ENCODE data around the gene TIPARP. TPM values are rescaled to one million over a fixed set of nuclear protein-coding genes. Genes with fewer than 3 reads are reported as not detected.

Gene TIPARP
- total and polyA plus RNA-seq, 2 donors (not counting 1 experiment from before 2014, with no cell fraction given), result 11.2 to 42.5 TPM

- Histone ChIP-seq H3K27me3 (replicated peaks in 1 of 4; ENCODE audit: control extremely low read depth in 1 of 4, control insufficient read depth in 3 of 4, insufficient read depth in 4 of 4, low read length in 3 of 4) (no peaks in the 10 kb centered on the region), H3K79me2 (ENCODE audit: control insufficient read depth, insufficient read depth, low read length) (no peaks in the 10 kb centered on the region), H4K20me1 (ENCODE audit: control insufficient read depth, insufficient read depth, low read length, poor library complexity, severe bottlenecking) (no peaks in the 10 kb centered on the region), H3K9ac (ENCODE audit: low read length) (no peak overlapping the region), H3K27ac (ENCODE audit: low read length in 2 of 2) (no peak overlapping the region), H2AFZ (ENCODE audit: insufficient read depth, low read depth, low read length, poor library complexity, severe bottlenecking) (no peak overlapping the region), H3K9me3 (ENCODE audit: control extremely low read depth in 1 of 3, control insufficient read depth in 2 of 3, insufficient read depth in 1 of 3, low read length in 2 of 3) (no peaks in the 10 kb centered on the region), H3K36me3 (replicated peaks in 1 of 2; ENCODE audit: control extremely low read depth in 1 of 2, control insufficient read depth in 1 of 2, extremely low read depth in 1 of 2, insufficient read depth in 2 of 2, low read length in 1 of 2) (no peaks in the 10 kb centered on the region), H3K4me1 (ENCODE audit: control insufficient read depth in 2 of 2, insufficient read depth in 2 of 2, low read length in 2 of 2) (peaks cover 4 to 6% of the 10 kb centered on the region in 2 donors), H3K4me2 (replicated peaks; ENCODE audit: low read depth, low read length, poor library complexity, severe bottlenecking) (no peak overlapping the region), H3K4me3 (ENCODE audit: control extremely low read depth in 1 of 5, extremely low read depth in 1 of 5, insufficient read depth in 1 of 5, low read depth in 2 of 5, low read length in 4 of 5) (no peak overlapping the region)
- CTCF ChIA-PET, result no interaction called here
- no CpG with 5 or more reads among the region's 1 CpG for WGBS (ENCODE audit: insufficient coverage)
- ATAC-seq (ENCODE audit: low read depth), result no peak
- H3K27me3 Mint-ChIP-seq, result no peaks in the 10 kb centered on the region
- peaks cover 7% of the 10 kb centered on the region for H3K4me1 Mint-ChIP-seq
- DNase-seq, result no peak
- intact Hi-C loops (cut with micrococcal nuclease), result no loop called here
- H3K9me3 Mint-ChIP-seq (ENCODE audit: insufficient read depth), result no peaks in the 10 kb centered on the region
- H3K4me3 Mint-ChIP-seq, result no peak overlapping the region
- POLR2A ChIA-PET, result no interaction called here
- no peak overlapping the region for H3K27ac Mint-ChIP-seq
- no peak for TF ChIP-seq CTCF (IDR thresholded peaks at IDR 0.05)
- no peak for TF ChIP-seq EZH2 (IDR thresholded peaks at IDR 0.05; ENCODE audit: borderline replicate concordance, insufficient read depth, low read depth, low read length, poor library complexity, severe bottlenecking)
These were observed 52.1 kb downstream of the TIPARP start for GRCh38 chr3:156726456-156726855.

GRCh38 chr3:156727519-156728205 lies 53.3 kb downstream of the TIPARP start:
- intact Hi-C loops (cut with micrococcal nuclease), result no loop called here
- no peaks in the 10 kb centered on the region for H3K27me3 Mint-ChIP-seq
- DNase-seq (no peak), ATAC-seq (ENCODE audit: low read depth) (peak; percentile 58)
- Histone ChIP-seq H3K9me3 (ENCODE audit: control extremely low read depth in 1 of 3, control insufficient read depth in 2 of 3, insufficient read depth in 1 of 3, low read length in 2 of 3) (no peaks in the 10 kb centered on the region), H4K20me1 (ENCODE audit: control insufficient read depth, insufficient read depth, low read length, poor library complexity, severe bottlenecking) (no peaks in the 10 kb centered on the region), H3K4me1 (ENCODE audit: control insufficient read depth in 2 of 2, insufficient read depth in 2 of 2, low read length in 2 of 2) (peaks cover 4 to 6% of the 10 kb centered on the region in 2 donors), H3K9ac (ENCODE audit: low read length) (no peak overlapping the region), H3K36me3 (replicated peaks in 1 of 2; ENCODE audit: control extremely low read depth in 1 of 2, control insufficient read depth in 1 of 2, extremely low read depth in 1 of 2, insufficient read depth in 2 of 2, low read length in 1 of 2) (no peaks in the 10 kb centered on the region), H3K27me3 (replicated peaks in 1 of 4; ENCODE audit: control extremely low read depth in 1 of 4, control insufficient read depth in 3 of 4, insufficient read depth in 4 of 4, low read length in 3 of 4) (no peaks in the 10 kb centered on the region), H2AFZ (ENCODE audit: insufficient read depth, low read depth, low read length, poor library complexity, severe bottlenecking) (no peak overlapping the region), H3K79me2 (ENCODE audit: control insufficient read depth, insufficient read depth, low read length) (no peaks in the 10 kb centered on the region), H3K27ac (ENCODE audit: low read length in 2 of 2) (no peak overlapping the region), H3K4me2 (replicated peaks; ENCODE audit: low read depth, low read length, poor library complexity, severe bottlenecking) (no peak overlapping the region), H3K4me3 (ENCODE audit: control extremely low read depth in 1 of 5, extremely low read depth in 1 of 5, insufficient read depth in 1 of 5, low read depth in 2 of 5, low read length in 4 of 5) (no peak overlapping the region)
- ChIA-PET POLR2A (no interaction called here), CTCF (no interaction called here)
- 100% methylated on average over 1 of the region's 3 CpGs for WGBS (ENCODE audit: insufficient coverage)
- H3K9me3 Mint-ChIP-seq (ENCODE audit: insufficient read depth), result no peaks in the 10 kb centered on the region
- no peak overlapping the region for H3K4me3 Mint-ChIP-seq
- H3K4me1 Mint-ChIP-seq, result peaks cover 7% of the 10 kb centered on the region
- no peak overlapping the region for H3K27ac Mint-ChIP-seq
- TF ChIP-seq EZH2 (IDR thresholded peaks at IDR 0.05; ENCODE audit: borderline replicate concordance, insufficient read depth, low read depth, low read length, poor library complexity, severe bottlenecking) (no peak), CTCF (IDR thresholded peaks at IDR 0.05) (no peak)
